ENCODE data around the gene CD164L2.

Gene CD164L2

GRCh38 chr1:27363766-27364695, 19.1 kb downstream of the CD164L2 start:
- DNase-seq (ENCODE audit: low read depth) = no peak

- no peak for DNase-seq (ENCODE audit: low read depth)
These were observed 21.6 kb downstream of the CD164L2 start for GRCh38 chr1:27361553-27361952.

- DNase-seq (ENCODE audit: low read depth) = no peak
These were observed 22.1 kb downstream of the CD164L2 start for GRCh38 chr1:27361044-27361402.

- DNase-seq (ENCODE audit: low read depth) = no peak
These were observed 22.7 kb downstream of the CD164L2 start for GRCh38 chr1:27360159-27361043.

GRCh38 chr1:27359822-27360158, 23.3 kb downstream of the CD164L2 start:
- no peak for DNase-seq (ENCODE audit: low read depth)

GRCh38 chr1:27358928-27359313, 24.2 kb downstream of the CD164L2 start:
- DNase-seq (ENCODE audit: low read depth) = no peak

GRCh38 chr1:27358038-27358927, 24.9 kb downstream of the CD164L2 start:
- DNase-seq (ENCODE audit: low read depth) = no peak

- no peak for DNase-seq (ENCODE audit: low read depth)
These were observed 25.7 kb downstream of the CD164L2 start for GRCh38 chr1:27357281-27358037.

DNA sequence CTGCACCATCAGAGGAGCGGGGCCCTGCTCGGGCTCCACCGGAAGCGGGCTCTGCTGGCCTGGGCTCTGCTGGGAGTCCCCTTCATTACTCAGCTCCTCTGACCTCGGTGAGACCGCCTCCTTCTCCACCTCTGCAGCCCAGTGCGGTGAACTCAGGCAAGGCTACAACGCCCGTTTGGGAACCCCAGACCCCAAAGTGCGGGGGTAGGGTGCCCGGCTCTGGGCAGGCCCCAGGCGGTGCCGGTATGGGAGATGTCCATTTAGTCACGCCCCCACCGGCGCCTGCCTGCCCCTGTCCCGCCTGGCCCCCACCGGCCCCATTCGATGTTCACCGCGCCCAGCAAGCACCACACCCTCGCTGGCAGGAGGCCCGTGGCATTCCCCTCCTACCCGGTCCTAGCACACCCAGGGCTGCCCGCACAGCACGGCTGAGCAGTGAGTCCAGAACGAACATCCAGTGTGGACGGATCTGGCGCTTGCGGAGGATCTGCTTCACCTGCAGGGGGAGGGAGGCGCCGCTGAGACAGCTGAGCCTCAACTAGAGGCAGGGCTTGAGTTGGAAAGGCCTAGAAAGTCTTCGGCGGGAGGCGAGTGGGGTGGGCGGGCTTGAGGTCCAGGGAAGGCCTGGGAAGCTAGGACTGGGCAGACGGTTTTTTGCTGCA, 26.4 kb downstream of the CD164L2 start:
- DNase-seq (ENCODE audit: low read depth) = no peak

GRCh38 chr1:27356277-27356618, 26.9 kb downstream of the CD164L2 start:
- no peak for DNase-seq (ENCODE audit: low read depth)

DNA sequence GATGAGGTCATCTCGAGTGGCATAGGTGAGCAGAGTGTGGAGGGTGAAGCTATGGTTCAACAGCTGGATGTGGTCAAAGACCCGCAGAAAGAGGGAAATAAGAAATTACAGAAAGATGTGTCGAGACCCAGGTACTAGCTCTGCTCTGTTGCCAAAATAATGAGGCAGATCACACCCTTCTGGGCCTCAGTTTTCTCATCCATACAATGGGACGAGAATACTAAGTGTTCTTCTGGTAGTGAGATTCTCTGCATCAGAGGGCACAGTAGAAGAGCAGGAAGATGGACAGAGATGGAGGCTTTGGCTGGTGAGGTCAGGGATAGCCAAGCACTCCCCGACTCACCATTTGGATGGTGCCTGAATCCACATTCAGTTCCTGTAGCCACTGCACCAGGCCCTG, 27.4 kb downstream of the CD164L2 start:
- no peak for DNase-seq (ENCODE audit: low read depth)

DNA sequence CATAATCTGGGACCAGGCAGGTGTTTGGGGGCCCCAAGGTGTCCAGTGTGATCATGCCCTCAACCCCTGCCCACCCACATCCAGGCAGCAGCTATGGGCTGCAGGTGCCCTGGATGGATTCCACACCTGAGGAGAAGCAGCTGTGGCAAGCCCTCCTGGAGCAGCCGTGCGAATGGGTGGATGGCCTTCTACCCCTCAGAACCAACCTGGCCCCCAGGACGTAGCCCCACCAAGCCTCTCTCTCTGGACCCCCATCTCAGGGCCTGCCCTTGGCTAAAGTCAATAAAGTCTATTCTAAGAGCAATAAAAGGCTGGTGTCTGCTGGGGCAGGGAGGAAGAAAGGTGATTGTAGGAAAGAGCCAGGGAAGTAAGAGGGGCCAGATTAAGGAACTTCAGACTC, 29.5 kb downstream of the CD164L2 start:
- no peak for DNase-seq (ENCODE audit: low read depth)

GRCh38 chr1:27353166-27353565, 30.0 kb downstream of the CD164L2 start:
- DNase-seq (ENCODE audit: low read depth) = no peak

- DNase-seq (ENCODE audit: low read depth) = no peak
These were observed 31.5 kb downstream of the CD164L2 start for GRCh38 chr1:27351541-27352107.

GRCh38 chr1:27350663-27351540, 32.2 kb downstream of the CD164L2 start:
- no peak for DNase-seq (ENCODE audit: low read depth)

GRCh38 chr1:27349784-27350662, 33.1 kb downstream of the CD164L2 start:
- DNase-seq (ENCODE audit: low read depth) = no peak

DNA sequence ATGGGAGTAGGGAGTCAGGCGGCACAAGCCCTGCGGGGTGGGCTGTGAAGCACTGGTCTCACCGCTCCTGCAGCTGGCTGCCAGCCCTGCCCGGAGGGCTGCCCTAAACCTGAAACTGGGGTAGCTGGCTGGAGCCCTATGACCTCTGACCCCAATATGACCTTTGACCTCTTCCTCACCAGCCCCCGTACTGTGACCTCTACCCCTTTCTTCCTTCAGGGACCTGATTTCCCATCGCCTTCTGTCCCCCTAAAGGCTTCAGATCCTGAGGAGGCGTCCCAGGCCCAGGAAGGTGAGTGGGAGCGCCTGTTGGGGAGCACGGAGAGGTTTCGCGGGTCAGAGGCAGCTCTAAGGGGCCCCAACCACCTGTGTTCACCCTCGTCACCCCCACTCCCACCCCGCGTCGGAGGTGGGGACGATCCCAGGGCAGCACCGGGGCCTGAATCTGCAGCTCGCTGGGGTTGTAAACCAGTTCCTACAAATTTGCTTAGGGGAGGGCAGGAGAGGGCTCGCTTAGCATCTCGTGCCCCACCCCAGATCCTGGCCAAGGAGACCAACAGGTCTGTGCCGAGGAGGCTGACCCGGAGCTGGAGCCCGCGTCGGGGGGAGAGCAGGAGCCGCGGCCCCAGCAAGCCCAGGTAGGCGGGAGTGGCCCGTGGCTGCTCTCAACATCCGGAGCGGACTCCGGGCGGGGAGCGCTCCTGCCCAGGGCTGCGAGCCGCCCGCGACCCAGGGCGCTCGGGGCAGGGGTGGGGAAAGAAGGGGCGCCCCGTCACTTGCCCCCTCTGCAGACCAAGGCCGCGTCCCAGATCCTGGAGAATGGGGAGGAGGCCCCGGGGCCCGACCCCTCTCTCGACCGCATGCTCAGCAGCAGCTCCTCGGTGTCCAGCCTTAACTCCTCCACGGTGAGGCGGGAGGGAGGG, 34.0 kb downstream of the CD164L2 start:
- DNase-seq (ENCODE audit: low read depth) = no peak

All from HS-5 (cell line).